Smooth muscle cell (in vitro differentiated cells): ENCODE data around the gene FRMPD4. TPM values are rescaled to one million over a fixed set of nuclear protein-coding genes. Genes with fewer than 3 reads are reported as not detected.

ENCODE experiments used
- DNase-seq: peaks from one replicate; lab custom pipeline; 2025; ENCODE audit not compliant: unreplicated experiment; lab: John Stamatoyannopoulos, UW
- H2AFZ ChIP-seq: fragments of 200-600 bp; sonication (generic); 2 replicates; pipeline ENCODE4 v1.6.0; 2016; ENCODE audit warnings: antibody characterized with exemption, low read depth, mild to moderate bottlenecking
- H3F3A ChIP-seq: fragments of 200-600 bp; sonication (generic); 2 replicates; pipeline ENCODE4 v1.6.0; 2017; ENCODE audit warnings: antibody characterized with exemption, low read depth
- H3K27ac ChIP-seq: fragments of 200-600 bp; sonication (generic); 2 replicates; pipeline ENCODE4 v1.5.1; 2016; ENCODE audit warnings: low read depth, mild to moderate bottlenecking
- H3K27me3 ChIP-seq: fragments of 200-600 bp; sonication (generic); 2 replicates; pipeline ENCODE4 v1.6.1; 2016; ENCODE audit warnings: low read depth, mild to moderate bottlenecking
- H3K36me3 ChIP-seq: fragments of 200-600 bp; sonication (generic); 2 replicates; pipeline ENCODE4 v1.5.1; 2016; ENCODE audit warnings: low read depth
- H3K4me1 ChIP-seq: fragments of 200-600 bp; sonication (generic); 2 replicates; pipeline ENCODE4 v1.5.1; 2016; ENCODE audit warnings: low read depth
- H3K4me2 ChIP-seq: fragments of 200-600 bp; sonication (generic); 2 replicates; pipeline ENCODE4 v1.6.0; 2016; ENCODE audit warnings: mild to moderate bottlenecking
- H3K4me3 ChIP-seq: fragments of 200-600 bp; sonication (generic); 2 replicates; pipeline ENCODE4 v1.5.1; 2016; ENCODE audit warnings: mild to moderate bottlenecking
- H3K79me2 ChIP-seq: fragments of 200-600 bp; sonication (generic); 2 replicates; pipeline ENCODE4 v1.6.0; 2016; ENCODE audit warnings: low read depth, mild to moderate bottlenecking
- H3K9ac ChIP-seq: fragments of 200-600 bp; sonication (generic); 2 replicates; pipeline ENCODE4 v1.6.0; 2016; ENCODE audit warnings: low read depth
- H3K9me3 ChIP-seq: fragments of 200-600 bp; sonication (generic); replicated peaks from 2 replicates; pipeline ENCODE4 v1.5.1; 2016; ENCODE audit warnings: low read depth
- H4K20me1 ChIP-seq: fragments of 200-600 bp; sonication (generic); 2 replicates; pipeline ENCODE4 v1.6.0; 2016; ENCODE audit warnings: low read depth
- WGBS: methylation state at CpG from one replicate; pipeline ENCODE4 v1.1.7; 2016; ENCODE audit warnings: low lambda C conversion rate; 5-methylcytosine and 5-hydroxymethylcytosine counted together
- polyA plus RNA-seq: library from polyadenylated mRNA; unstranded; fragments of >200 nt; fragmentation: Nextera tagmentation; extraction: Ambion mirVana; gene quantifications from 2 replicates; pipeline ENCODE4 v1.2.1, GENCODE V29; 2016
- total RNA-seq: library from RNA; depleted of rRNA; stranded (reverse); fragments of >200 nt; gene quantifications from 2 replicates; pipeline ENCODE4 v1.2.3, GENCODE V29; 2014
- TF ChIP-seq, protein P1 (sequence below): fragments of 200-600 bp; sonication (generic); IDR thresholded peaks from 2 replicates; pipeline ENCODE4 v1.5.1; 2017; ENCODE audit warnings: borderline replicate concordance, mild to moderate bottlenecking, antibody characterized with exemption; ENCODE audit not compliant: insufficient read depth, poor library complexity, severe bottlenecking

Gene FRMPD4
- total and polyA plus RNA-seq, 2 experiments from 2014 or later, result 0.13 TPM; not detected in 1

GRCh38 chrX:12245650-12246645, 107.7 kb downstream of the FRMPD4 start:
- Histone ChIP-seq H3K79me2 (no peaks in the 10 kb centered on the region), H3K27me3 (no peaks in the 10 kb centered on the region), H3K27ac (no peak overlapping the region), H4K20me1 (no peaks in the 10 kb centered on the region), H3K9ac (no peak overlapping the region), H3F3A (no peaks in the 10 kb centered on the region), H2AFZ (no peak overlapping the region), H3K4me3 (no peak overlapping the region), H3K36me3 (no peaks in the 10 kb centered on the region), H3K9me3 (no peaks in the 10 kb centered on the region), H3K4me1 (no peaks in the 10 kb centered on the region), H3K4me2 (no peak overlapping the region)
- 56% methylated on average over 5 of the region's 5 CpGs for WGBS
- DNase-seq, result no peak
- TF ChIP-seq, protein P1, sequence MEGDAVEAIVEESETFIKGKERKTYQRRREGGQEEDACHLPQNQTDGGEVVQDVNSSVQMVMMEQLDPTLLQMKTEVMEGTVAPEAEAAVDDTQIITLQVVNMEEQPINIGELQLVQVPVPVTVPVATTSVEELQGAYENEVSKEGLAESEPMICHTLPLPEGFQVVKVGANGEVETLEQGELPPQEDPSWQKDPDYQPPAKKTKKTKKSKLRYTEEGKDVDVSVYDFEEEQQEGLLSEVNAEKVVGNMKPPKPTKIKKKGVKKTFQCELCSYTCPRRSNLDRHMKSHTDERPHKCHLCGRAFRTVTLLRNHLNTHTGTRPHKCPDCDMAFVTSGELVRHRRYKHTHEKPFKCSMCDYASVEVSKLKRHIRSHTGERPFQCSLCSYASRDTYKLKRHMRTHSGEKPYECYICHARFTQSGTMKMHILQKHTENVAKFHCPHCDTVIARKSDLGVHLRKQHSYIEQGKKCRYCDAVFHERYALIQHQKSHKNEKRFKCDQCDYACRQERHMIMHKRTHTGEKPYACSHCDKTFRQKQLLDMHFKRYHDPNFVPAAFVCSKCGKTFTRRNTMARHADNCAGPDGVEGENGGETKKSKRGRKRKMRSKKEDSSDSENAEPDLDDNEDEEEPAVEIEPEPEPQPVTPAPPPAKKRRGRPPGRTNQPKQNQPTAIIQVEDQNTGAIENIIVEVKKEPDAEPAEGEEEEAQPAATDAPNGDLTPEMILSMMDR, result no peak

DNA sequence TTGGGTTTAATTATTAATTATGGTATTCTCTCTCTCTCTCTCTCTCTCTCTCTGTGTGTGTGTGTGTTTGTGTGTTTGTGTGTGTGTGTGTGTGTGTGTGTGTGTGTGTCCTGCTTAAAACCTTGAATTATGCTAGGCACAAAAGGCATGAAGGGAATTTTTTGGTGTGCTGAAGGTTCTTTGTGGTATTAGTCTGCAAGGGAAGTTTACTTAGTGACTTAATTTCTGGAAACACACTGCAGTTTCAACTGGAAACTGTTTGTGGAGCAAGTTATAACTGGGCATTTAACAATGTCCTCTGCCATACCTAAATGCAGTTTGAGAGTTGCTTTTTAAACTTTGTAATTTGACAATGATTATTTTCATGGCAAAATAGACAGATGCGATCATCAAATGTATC, 111.7 kb downstream of the FRMPD4 start:
- TF ChIP-seq, protein P1, result no peak
- no peaks in the 10 kb centered on the region for H3K79me2 ChIP-seq
- no peaks in the 10 kb centered on the region for H3K27me3 ChIP-seq
- no peak overlapping the region for H3K27ac ChIP-seq
- no peaks in the 10 kb centered on the region for H3K9me3 ChIP-seq
- no peak overlapping the region for H2AFZ ChIP-seq
- H3K4me2 ChIP-seq, result no peak overlapping the region
- no peak overlapping the region for H3K9ac ChIP-seq
- no peaks in the 10 kb centered on the region for H3F3A ChIP-seq
- no peaks in the 10 kb centered on the region for H3K4me1 ChIP-seq
- H4K20me1 ChIP-seq, result no peaks in the 10 kb centered on the region
- H3K36me3 ChIP-seq, result no peaks in the 10 kb centered on the region
- no peak for DNase-seq
- no peak overlapping the region for H3K4me3 ChIP-seq
- WGBS, result 83% methylated on average over 1 of the region's 1 CpG

- Histone ChIP-seq H3F3A (no peaks in the 10 kb centered on the region), H3K4me3 (no peak overlapping the region), H3K79me2 (no peaks in the 10 kb centered on the region), H3K27me3 (no peaks in the 10 kb centered on the region), H3K27ac (no peak overlapping the region), H4K20me1 (no peaks in the 10 kb centered on the region), H3K36me3 (no peaks in the 10 kb centered on the region), H3K9ac (no peak overlapping the region), H3K4me1 (no peaks in the 10 kb centered on the region), H3K4me2 (no peak overlapping the region), H3K9me3 (no peaks in the 10 kb centered on the region), H2AFZ (no peak overlapping the region)
- 83% methylated on average over 1 of the region's 1 CpG for WGBS
- DNase-seq, result no peak
- TF ChIP-seq, protein P1, result no peak
Observed at GRCh38 chrX:12263211-12263610, 124.9 kb downstream of the FRMPD4 start.
